Nephron (organoid): ENCODE measurements around the gene ISG20L2.

Experiments used
- H3K27ac Mint-ChIP-seq, 3 experiments: 2 replicates each; pipeline ENCODE4 v1.8.0; 2020; ENCODE audit warnings: mixed read lengths in 3 of 3, mild to moderate bottlenecking in 2 of 3, moderate library complexity in 1 of 3
- H3K27me3 Mint-ChIP-seq: 2 replicates; pipeline ENCODE4 v1.8.0; 2021; ENCODE audit warnings: low read depth, mild to moderate bottlenecking, moderate library complexity, mixed read lengths
- H3K36me3 Mint-ChIP-seq: 2 replicates; pipeline ENCODE4 v1.8.0; 2020; ENCODE audit warnings: low read depth, mixed read lengths
- H3K4me1 Mint-ChIP-seq: 2 replicates; pipeline ENCODE4 v1.8.0; 2020; ENCODE audit warnings: mixed read lengths
- H3K4me3 Mint-ChIP-seq, 3 experiments: 2 replicates each; pipeline ENCODE4 v1.8.0; 2020; ENCODE audit warnings: mild to moderate bottlenecking in 3 of 3, mixed read lengths in 3 of 3, moderate library complexity in 2 of 3
- H3K9me3 Mint-ChIP-seq: 2 replicates; pipeline ENCODE4 v1.8.0; 2020; ENCODE audit warnings: mixed read lengths
- TF ChIP-seq, protein P1 (sequence below), 3 experiments: fragments of 200-600 bp; sonication (generic); IDR thresholded peaks; one replicate each; pipeline ENCODE4 v1.5.0; 2021; ENCODE audit warnings: antibody characterized with exemption in 3 of 3; ENCODE audit not compliant: unreplicated experiment in 3 of 3

Gene ISG20L2

DNA sequence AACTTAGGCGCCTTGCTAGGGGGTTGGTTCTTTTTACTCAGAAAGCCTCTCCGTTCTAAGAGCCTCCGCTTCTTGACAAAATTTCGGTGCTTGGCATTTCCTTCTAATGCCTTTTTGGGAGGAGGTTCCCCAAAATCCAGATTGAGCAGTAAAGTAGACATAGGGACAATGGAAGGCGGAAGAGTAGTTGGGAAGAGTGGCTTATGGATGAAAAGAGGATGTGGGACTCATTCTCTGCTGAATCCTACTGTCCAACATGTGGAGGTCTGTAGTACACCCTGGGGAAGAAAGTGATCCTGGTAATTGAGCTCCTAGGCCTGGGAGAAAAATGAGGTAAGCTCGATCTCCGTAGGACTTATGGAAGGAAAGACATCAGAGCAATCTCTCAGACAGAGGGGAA is 1.1 kb downstream of the ISG20L2 start:
- no peaks in the 10 kb centered on the region for H3K9me3 Mint-ChIP-seq

DNA sequence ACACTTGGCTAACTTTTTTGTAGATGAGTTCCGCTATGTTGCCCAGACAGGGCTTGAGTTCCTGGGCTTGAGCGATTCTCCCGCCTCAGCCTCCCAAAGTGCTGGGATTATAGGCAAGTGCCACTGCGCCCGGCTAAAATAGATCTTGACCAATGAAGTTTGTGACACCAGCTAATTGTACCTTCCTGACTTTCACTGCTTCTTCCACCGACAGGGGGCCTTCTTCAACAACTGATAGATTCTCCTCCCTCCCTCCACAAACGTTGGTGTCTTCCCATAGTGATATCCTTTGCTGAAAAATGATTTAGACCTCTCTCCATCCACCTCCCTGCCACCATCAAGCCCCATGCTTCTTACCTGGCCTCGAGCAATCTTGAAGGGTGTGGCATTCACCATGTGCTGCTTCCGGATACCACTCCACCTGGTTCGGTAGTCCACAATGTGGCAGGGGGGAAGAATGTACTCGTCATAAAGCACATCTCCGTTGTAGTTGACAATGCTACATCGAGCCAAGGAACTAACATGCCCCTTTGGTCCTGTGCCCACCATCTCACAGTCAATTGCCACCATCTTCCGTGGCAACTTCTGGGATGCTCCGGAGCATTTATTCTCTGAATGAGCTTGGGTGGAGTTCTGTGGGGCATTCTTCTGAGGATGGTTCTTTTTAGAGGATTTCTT is 1.9 kb downstream of the ISG20L2 start:
- peaks cover 23% of the 10 kb centered on the region for H3K4me1 Mint-ChIP-seq
- H3K36me3 Mint-ChIP-seq = peaks cover 21% of the 10 kb centered on the region
- TF ChIP-seq, protein P1, sequence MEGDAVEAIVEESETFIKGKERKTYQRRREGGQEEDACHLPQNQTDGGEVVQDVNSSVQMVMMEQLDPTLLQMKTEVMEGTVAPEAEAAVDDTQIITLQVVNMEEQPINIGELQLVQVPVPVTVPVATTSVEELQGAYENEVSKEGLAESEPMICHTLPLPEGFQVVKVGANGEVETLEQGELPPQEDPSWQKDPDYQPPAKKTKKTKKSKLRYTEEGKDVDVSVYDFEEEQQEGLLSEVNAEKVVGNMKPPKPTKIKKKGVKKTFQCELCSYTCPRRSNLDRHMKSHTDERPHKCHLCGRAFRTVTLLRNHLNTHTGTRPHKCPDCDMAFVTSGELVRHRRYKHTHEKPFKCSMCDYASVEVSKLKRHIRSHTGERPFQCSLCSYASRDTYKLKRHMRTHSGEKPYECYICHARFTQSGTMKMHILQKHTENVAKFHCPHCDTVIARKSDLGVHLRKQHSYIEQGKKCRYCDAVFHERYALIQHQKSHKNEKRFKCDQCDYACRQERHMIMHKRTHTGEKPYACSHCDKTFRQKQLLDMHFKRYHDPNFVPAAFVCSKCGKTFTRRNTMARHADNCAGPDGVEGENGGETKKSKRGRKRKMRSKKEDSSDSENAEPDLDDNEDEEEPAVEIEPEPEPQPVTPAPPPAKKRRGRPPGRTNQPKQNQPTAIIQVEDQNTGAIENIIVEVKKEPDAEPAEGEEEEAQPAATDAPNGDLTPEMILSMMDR (IDR thresholded peaks at IDR 0.05; ENCODE audit: unreplicated experiment in 3 of 3) = peak; percentile 38 to 56 (median 51)
- no peak overlapping the region for H3K27ac Mint-ChIP-seq
- no peaks in the 10 kb centered on the region for H3K9me3 Mint-ChIP-seq
- no peak overlapping the region for H3K4me3 Mint-ChIP-seq
- H3K27me3 Mint-ChIP-seq = no peaks in the 10 kb centered on the region

More for the DNA sequence above, 1.1 kb downstream of the ISG20L2 start:
- H3K4me1 Mint-ChIP-seq = peaks cover 23% of the 10 kb centered on the region
- H3K27ac Mint-ChIP-seq = peak overlapping the region; percentile 85 to 94 (median 91)
- H3K27me3 Mint-ChIP-seq = no peaks in the 10 kb centered on the region
- TF ChIP-seq, protein P1 (IDR thresholded peaks at IDR 0.05; ENCODE audit: unreplicated experiment in 3 of 3) = no peak
- no peak overlapping the region for H3K4me3 Mint-ChIP-seq
- peaks cover 21% of the 10 kb centered on the region for H3K36me3 Mint-ChIP-seq

DNA sequence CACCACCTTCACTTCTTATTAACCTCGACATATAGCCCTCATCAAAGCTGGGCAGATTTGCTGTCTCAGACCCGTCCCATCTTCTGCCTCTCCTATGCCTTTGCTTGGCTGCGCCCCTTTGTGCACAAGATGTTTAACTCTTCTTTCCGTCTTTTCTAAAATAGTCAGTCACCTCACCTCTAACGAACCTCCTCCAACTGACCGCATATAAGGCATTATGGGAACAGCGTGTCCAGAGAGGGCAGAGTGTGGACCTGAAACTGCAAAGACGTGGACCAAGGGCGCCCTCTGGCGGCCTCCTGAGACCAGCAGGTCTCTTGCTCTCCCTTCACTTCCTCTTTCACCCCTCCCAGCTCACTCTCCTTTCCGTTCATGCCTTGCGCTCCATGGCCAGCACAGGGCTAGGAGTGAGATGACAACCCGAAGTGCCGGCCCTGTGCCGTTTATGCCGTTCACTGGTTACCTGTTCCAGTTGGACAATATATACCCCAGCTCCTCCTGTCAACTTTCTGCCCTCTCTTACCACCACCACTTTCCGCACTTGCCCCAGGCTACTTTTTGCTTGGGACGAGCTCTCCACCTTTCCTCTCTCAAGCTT is 2.8 kb downstream of the ISG20L2 start:
- TF ChIP-seq, protein P1 (IDR thresholded peaks at IDR 0.05; ENCODE audit: unreplicated experiment in 3 of 3) = peak; percentile 89 to 95 (median 92)
- H3K27me3 Mint-ChIP-seq = no peaks in the 10 kb centered on the region
- H3K4me1 Mint-ChIP-seq = peaks cover 23% of the 10 kb centered on the region
- H3K27ac Mint-ChIP-seq = no peak overlapping the region
- H3K36me3 Mint-ChIP-seq = peaks cover 24% of the 10 kb centered on the region
- H3K9me3 Mint-ChIP-seq = no peaks in the 10 kb centered on the region
- no peak overlapping the region for H3K4me3 Mint-ChIP-seq

DNA sequence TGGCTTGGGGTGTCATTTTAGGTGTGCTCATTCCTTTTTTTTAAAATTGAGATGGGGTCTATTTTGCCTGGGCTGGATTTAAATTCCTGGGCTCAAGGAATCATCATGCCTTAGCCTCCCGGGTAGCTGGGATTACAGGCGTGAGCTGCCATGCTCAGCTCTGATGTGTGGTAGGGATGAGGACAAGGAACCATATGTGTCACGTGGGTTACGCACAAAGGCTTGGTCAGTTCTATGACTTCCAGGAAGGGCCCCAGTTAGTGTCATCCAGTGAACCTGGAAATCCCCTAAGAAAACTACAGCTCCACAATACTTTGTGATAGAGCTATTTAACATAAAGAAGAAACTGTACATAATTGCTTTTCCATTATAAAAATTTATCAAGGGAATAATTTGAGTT is 7.0 kb downstream of the ISG20L2 start:
- no peaks in the 10 kb centered on the region for H3K9me3 Mint-ChIP-seq
- TF ChIP-seq, protein P1 (IDR thresholded peaks at IDR 0.05; ENCODE audit: unreplicated experiment in 3 of 3) = no peak
- H3K4me3 Mint-ChIP-seq = no peak overlapping the region
- peaks cover 38% of the 10 kb centered on the region for H3K36me3 Mint-ChIP-seq
- peaks cover 5% of the 10 kb centered on the region for H3K4me1 Mint-ChIP-seq
- H3K27ac Mint-ChIP-seq = no peak overlapping the region
- H3K27me3 Mint-ChIP-seq = no peaks in the 10 kb centered on the region

DNA sequence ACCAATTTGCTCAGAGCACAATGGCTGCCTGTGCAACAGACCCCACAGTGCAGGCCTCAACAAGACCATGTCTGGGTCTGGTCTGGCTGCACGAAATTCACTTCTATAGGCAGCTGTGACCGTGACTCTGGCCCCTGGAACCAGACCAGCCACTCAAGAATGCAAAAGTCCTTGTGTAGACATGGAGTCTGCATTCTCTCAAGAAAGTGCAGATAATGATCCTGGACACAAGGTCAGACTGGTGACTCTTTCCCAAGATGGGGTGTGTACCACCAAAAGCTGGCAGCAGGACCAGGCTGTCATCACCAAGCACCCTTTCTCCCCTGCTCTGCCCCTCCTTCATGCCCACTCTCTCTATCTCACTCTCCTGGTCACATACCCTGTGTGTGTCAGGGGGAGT is 7.4 kb downstream of the ISG20L2 start:
- H3K4me1 Mint-ChIP-seq = peaks cover 5% of the 10 kb centered on the region
- no peak overlapping the region for H3K4me3 Mint-ChIP-seq
- peaks cover 38% of the 10 kb centered on the region for H3K36me3 Mint-ChIP-seq
- H3K27ac Mint-ChIP-seq = no peak overlapping the region
- no peaks in the 10 kb centered on the region for H3K27me3 Mint-ChIP-seq
- TF ChIP-seq, protein P1 (IDR thresholded peaks at IDR 0.05; ENCODE audit: unreplicated experiment in 3 of 3) = no peak
- no peaks in the 10 kb centered on the region for H3K9me3 Mint-ChIP-seq

DNA sequence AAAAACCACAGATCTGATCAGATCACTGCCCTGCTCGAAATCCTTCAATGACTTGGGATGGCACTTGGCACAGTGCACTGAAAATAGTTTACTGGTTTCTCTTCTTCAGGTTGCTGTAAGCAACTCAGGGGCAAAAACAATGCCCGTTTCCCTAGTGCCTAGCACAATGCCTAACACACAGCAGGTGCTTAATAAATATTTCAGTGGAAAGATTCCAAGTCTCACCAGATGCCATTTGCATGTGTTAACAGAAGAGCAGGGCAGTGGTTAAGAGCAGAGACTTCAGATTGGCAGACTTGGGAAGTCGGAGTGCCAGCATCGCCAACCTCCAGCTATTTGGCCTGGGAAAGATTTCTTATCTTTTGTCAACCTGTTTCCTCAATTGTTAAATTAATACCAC is 11.2 kb downstream of the ISG20L2 start:
- Mint-ChIP-seq H3K27ac (no peak overlapping the region), H3K4me3 (no peak overlapping the region), H3K36me3 (peaks cover 29% of the 10 kb centered on the region), H3K27me3 (no peaks in the 10 kb centered on the region), H3K4me1 (peaks cover 12% of the 10 kb centered on the region), H3K9me3 (no peaks in the 10 kb centered on the region)
- TF ChIP-seq, protein P1 (IDR thresholded peaks at IDR 0.05; ENCODE audit: unreplicated experiment in 3 of 3) = no peak
